ENCODE data around the gene PIGH. TPM values are rescaled to one million over a fixed set of nuclear protein-coding genes. Genes with fewer than 3 reads are reported as not detected.

PIGH gene
- total and polyA plus RNA-seq, 2 of the 13 experiments (the other 11 are each of a cell fraction or from before 2014, with no cell fraction given): 30.0 to 43.5 TPM

DNA sequence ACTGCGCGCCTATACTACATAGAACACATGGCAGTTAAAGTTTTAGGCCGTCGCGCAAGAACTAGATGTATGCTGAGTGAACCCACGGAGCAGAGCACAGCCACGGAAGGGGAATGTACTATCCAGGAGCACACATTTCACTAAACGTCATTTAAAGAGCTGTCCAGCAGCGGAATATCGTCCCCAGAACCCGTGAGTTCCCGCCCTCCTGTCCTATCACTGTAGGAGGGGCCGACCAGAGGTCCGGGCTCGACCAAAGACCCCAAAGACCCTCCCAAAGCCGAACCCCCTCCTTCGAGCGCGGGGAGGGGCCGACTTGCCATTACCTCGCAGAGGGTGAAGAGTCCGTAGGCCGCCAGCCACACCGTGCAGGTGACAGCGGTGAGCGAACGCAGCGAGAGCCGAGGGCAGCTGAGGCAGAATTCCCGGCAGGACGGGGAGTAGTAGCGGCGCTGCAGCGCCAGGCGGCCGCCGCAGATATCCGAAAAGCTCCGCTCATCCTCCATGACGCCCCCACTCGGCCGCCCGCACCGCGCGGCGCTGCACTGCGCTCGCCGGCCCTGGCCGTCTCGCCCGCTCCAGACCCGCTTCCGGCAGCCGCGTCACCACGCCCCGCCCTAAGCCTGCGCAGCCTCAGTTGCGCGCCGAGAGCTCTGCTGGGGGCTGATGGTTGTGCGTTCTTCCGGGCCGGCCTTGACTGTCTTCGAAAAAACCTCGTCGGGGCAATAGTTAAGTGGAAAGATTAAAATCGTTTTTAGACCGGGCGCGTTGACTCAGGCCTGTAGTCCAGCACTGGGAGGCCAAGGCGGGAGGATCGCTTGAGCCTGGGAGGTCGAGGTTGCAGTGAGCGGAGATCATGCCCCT is at the start of gene PIGH (continued):
- TF ChIP-seq SATB2 (CRISPR knock-in tag; IDR thresholded peaks at IDR 0.05) (no peak), ZNF556 (CRISPR knock-in tag; IDR thresholded peaks at IDR 0.05; ENCODE audit: borderline replicate concordance) (no peak; the same call in 1 of the 2 replicates), MTA1 (CRISPR knock-in tag; IDR thresholded peaks at IDR 0.05; ENCODE audit: borderline replicate concordance) (no peak), AGO2 (optimal IDR thresholded peaks at IDR 0.05; ENCODE audit: low read depth, low read length) (peak; percentile 40), ZNF782 (CRISPR knock-in tag; IDR thresholded peaks at IDR 0.05; ENCODE audit: borderline replicate concordance) (no peak), NFIB (CRISPR knock-in tag; IDR thresholded peaks at IDR 0.05; ENCODE audit: borderline replicate concordance) (no peak), SOX5 (CRISPR knock-in tag; IDR thresholded peaks at IDR 0.05; ENCODE audit: borderline replicate concordance) (peak; percentile 22; the same call in 1 of the 2 replicates), GABPB1 (CRISPR knock-in tag; IDR thresholded peaks at IDR 0.05) (peak; percentile 94), TCF7 (IDR thresholded peaks at IDR 0.05; ENCODE audit: low read depth) (no peak), BORCS8-MEF2B (CRISPR knock-in tag; IDR thresholded peaks at IDR 0.05) (no peak), ZSCAN21 (CRISPR knock-in tag; IDR thresholded peaks at IDR 0.05; ENCODE audit: borderline replicate concordance) (peak; percentile 51; the same call in 1 of the 2 replicates), XRCC5 (optimal IDR thresholded peaks at IDR 0.05; ENCODE audit: low read length) (peak; percentile 44), DNMT1 (CRISPR knock-in tag; IDR thresholded peaks at IDR 0.05) (no peak), HCFC1 (IDR thresholded peaks at IDR 0.05; ENCODE audit: low read depth, low read length) (0 out of 2 replicates have a peak, but pooled peaks have one; percentile 10), MATR3 (CRISPR knock-in tag; IDR thresholded peaks at IDR 0.05) (no peak)
- TF ChIP-seq, protein P1, sequence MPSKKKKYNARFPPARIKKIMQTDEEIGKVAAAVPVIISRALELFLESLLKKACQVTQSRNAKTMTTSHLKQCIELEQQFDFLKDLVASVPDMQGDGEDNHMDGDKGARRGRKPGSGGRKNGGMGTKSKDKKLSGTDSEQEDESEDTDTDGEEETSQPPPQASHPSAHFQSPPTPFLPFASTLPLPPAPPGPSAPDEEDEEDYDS (CRISPR knock-in tag; IDR thresholded peaks at IDR 0.05): peak; percentile 49; the same call in 1 of the 2 replicates
- TF ChIP-seq, protein P2, sequence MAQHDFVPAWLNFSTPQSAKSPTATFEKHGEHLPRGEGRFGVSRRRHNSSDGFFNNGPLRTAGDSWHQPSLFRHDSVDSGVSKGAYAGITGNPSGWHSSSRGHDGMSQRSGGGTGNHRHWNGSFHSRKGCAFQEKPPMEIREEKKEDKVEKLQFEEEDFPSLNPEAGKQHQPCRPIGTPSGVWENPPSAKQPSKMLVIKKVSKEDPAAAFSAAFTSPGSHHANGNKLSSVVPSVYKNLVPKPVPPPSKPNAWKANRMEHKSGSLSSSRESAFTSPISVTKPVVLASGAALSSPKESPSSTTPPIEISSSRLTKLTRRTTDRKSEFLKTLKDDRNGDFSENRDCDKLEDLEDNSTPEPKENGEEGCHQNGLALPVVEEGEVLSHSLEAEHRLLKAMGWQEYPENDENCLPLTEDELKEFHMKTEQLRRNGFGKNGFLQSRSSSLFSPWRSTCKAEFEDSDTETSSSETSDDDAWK (CRISPR knock-in tag; IDR thresholded peaks at IDR 0.05): no peak
- TF ChIP-seq, protein P3, sequence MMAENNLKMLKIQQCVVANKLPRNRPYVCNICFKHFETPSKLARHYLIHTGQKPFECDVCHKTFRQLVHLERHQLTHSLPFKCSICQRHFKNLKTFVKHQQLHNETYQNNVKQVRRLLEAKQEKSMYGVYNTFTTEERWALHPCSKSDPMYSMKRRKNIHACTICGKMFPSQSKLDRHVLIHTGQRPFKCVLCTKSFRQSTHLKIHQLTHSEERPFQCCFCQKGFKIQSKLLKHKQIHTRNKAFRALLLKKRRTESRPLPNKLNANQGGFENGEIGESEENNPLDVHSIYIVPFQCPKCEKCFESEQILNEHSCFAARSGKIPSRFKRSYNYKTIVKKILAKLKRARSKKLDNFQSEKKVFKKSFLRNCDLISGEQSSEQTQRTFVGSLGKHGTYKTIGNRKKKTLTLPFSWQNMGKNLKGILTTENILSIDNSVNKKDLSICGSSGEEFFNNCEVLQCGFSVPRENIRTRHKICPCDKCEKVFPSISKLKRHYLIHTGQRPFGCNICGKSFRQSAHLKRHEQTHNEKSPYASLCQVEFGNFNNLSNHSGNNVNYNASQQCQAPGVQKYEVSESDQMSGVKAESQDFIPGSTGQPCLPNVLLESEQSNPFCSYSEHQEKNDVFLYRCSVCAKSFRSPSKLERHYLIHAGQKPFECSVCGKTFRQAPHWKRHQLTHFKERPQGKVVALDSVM (CRISPR knock-in tag; IDR thresholded peaks at IDR 0.05): peak; percentile 99
- TF ChIP-seq, protein P4, sequence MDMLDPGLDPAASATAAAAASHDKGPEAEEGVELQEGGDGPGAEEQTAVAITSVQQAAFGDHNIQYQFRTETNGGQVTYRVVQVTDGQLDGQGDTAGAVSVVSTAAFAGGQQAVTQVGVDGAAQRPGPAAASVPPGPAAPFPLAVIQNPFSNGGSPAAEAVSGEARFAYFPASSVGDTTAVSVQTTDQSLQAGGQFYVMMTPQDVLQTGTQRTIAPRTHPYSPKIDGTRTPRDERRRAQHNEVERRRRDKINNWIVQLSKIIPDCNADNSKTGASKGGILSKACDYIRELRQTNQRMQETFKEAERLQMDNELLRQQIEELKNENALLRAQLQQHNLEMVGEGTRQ (IDR thresholded peaks at IDR 0.05; ENCODE audit: low read depth, low read length): no peak
- TF ChIP-seq, protein P4 (CRISPR knock-in tag; IDR thresholded peaks at IDR 0.05; ENCODE audit: borderline replicate concordance): no peak
- TF ChIP-seq, protein P5, sequence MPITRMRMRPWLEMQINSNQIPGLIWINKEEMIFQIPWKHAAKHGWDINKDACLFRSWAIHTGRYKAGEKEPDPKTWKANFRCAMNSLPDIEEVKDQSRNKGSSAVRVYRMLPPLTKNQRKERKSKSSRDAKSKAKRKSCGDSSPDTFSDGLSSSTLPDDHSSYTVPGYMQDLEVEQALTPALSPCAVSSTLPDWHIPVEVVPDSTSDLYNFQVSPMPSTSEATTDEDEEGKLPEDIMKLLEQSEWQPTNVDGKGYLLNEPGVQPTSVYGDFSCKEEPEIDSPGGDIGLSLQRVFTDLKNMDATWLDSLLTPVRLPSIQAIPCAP (CRISPR knock-in tag; IDR thresholded peaks at IDR 0.05; ENCODE audit: low read depth): no peak

Measured in HepG2 (cell line).